Keratinocyte (primary cell): ENCODE measurements around the gene PVALB. TPM values are rescaled to one million over a fixed set of nuclear protein-coding genes. Genes with fewer than 3 reads are reported as not detected.
A peak's percentile ranks its signal among the peaks of the same experiment; 100 is the strongest.

Experiments used
- DNase-seq: peaks from one replicate; pipeline ENCODE4 v3.0.0-alpha.2; 2011; ENCODE audit warnings: low read depth, missing footprints, low spot score
- FAIRE-seq: peaks from 2 replicates; lab custom pipeline; 2011; peaks lifted over from hg19 to GRCh38; lab: Jason Lieb, UNC
- H2AFZ ChIP-seq: 2 replicates; pipeline ENCODE4 v1.6.0; 2012; ENCODE audit warnings: low read length, control low read depth, inconsistent platforms; ENCODE audit not compliant: control insufficient read depth
- H3K27ac ChIP-seq: 2 replicates; pipeline ENCODE4 v1.5.1; 2011; ENCODE audit warnings: low read length; ENCODE audit not compliant: control insufficient read depth, insufficient read depth
- H3K27me3 ChIP-seq: 3 replicates; pipeline ENCODE4 v1.6.0; 2011; ENCODE audit warnings: low read length; ENCODE audit not compliant: control insufficient read depth, insufficient read depth; ENCODE audit errors: extremely low read depth
- H3K36me3 ChIP-seq, 2 experiments: 2 replicates in 1 of 2; 3 replicates in 1 of 2; pipeline ENCODE4 v1.5.1; 2011; ENCODE audit warnings: low read length in 2 of 2, mild to moderate bottlenecking in 1 of 2; ENCODE audit not compliant: control insufficient read depth in 2 of 2, insufficient read depth in 2 of 2; ENCODE audit errors: extremely low read depth in 1 of 2
- H3K4me1 ChIP-seq: 3 replicates; pipeline ENCODE4 v1.5.1; 2011; ENCODE audit warnings: low read length; ENCODE audit not compliant: control insufficient read depth, insufficient read depth; ENCODE audit errors: extremely low read depth
- H3K4me2 ChIP-seq: 3 replicates; pipeline ENCODE4 v1.6.0; 2011; ENCODE audit warnings: low read depth, low read length; ENCODE audit not compliant: control insufficient read depth, insufficient read depth; ENCODE audit errors: extremely low read depth
- H3K4me3 ChIP-seq, 3 experiments: fragments of 200-600 bp in 1 of 3; sonication (generic) in 1 of 3; 2 replicates in 2 of 3; 3 replicates in 1 of 3; pipeline ENCODE4 v1.5.1; 2011 to 2016; ENCODE audit warnings: low read length in 3 of 3, mild to moderate bottlenecking in 3 of 3, control low read depth in 2 of 3, inconsistent platforms in 1 of 3, low read depth in 1 of 3, mixed read lengths in 1 of 3, mixed run types in 1 of 3, moderate library complexity in 1 of 3; ENCODE audit not compliant: control insufficient read depth in 2 of 3, insufficient read depth in 2 of 3; ENCODE audit errors: extremely low read depth in 1 of 3
- H3K79me2 ChIP-seq: 2 replicates; pipeline ENCODE4 v1.6.0; 2012; ENCODE audit warnings: low read length; ENCODE audit not compliant: control insufficient read depth, insufficient read depth
- H3K9ac ChIP-seq: 3 replicates; pipeline ENCODE4 v1.6.0; 2011; ENCODE audit warnings: low read length; ENCODE audit not compliant: control insufficient read depth, insufficient read depth; ENCODE audit errors: extremely low read depth
- H3K9me1 ChIP-seq: 3 replicates; pipeline ENCODE4 v1.6.0; 2011; ENCODE audit warnings: low read length; ENCODE audit not compliant: control insufficient read depth, insufficient read depth; ENCODE audit errors: extremely low read depth
- H3K9me3 ChIP-seq: 2 replicates; pipeline ENCODE4 v1.5.1; 2012; ENCODE audit warnings: low read depth, low read length; ENCODE audit not compliant: control insufficient read depth
- H4K20me1 ChIP-seq: 3 replicates; pipeline ENCODE4 v1.6.0; 2011; ENCODE audit warnings: low read length; ENCODE audit not compliant: control insufficient read depth, insufficient read depth; ENCODE audit errors: extremely low read depth
- CTCF ChIP-seq, 3 experiments: IDR thresholded peaks in 1 of 3; conservative IDR thresholded peaks in 1 of 3; optimal IDR thresholded peaks in 1 of 3; 2 replicates in 2 of 3; 3 replicates in 1 of 3; pipeline versions ENCODE3 to v1.5.1; 2011; ENCODE audit warnings: low read length in 3 of 3, mild to moderate bottlenecking in 3 of 3, moderate library complexity in 2 of 3, control low read depth in 1 of 3, inconsistent platforms in 1 of 3; ENCODE audit not compliant: insufficient read depth in 2 of 3; ENCODE audit errors: extremely low read depth in 1 of 3
- EZH2 ChIP-seq: IDR thresholded peaks from one replicate; pipeline ENCODE4 v1.6.1; 2012; ENCODE audit warnings: inconsistent platforms, mild to moderate bottlenecking, low read length, moderate library complexity
- dilution Hi-C: fragments of 300-500 bp; cut with MboI; formaldehyde crosslinking; loops from one replicate; pipeline ENCODE4 v1.7.0; 2020; ENCODE audit warnings: low sequenced_read_pairs; ENCODE audit not compliant: extremely low pct_ligation_motif_present
- polyA minus RNA-seq, 3 experiments: library from RNA; depleted of rRNA, polyadenylated mRNA; stranded (reverse); fragments of >200 nt; gene quantifications; 1 replicate in 1 of 3; 2 replicates in 1 of 3; 3 replicates in 1 of 3; pipeline ENCODE4 v1.2.3, GENCODE V29; 2011
- polyA plus RNA-seq, 5 experiments: library from polyadenylated mRNA; depleted of rRNA in 3 of 5; stranded (reverse) in 3 of 5; stranded (forward) in 1 of 5; unstranded in 1 of 5; fragments of >200 nt; gene quantifications; 1 replicate in 1 of 5; 2 replicates in 3 of 5; 3 replicates in 1 of 5; pipeline versions ENCODE4 v1.2.1 to v1.2.3, GENCODE V29; 2011 to 2012; ENCODE audit warnings: missing spikeins in 2 of 5, low read depth in 1 of 5, low replicate concordance in 1 of 5

PVALB gene
- polyA plus RNA-seq = not detected in 3 replicates
- polyA plus RNA-seq (2011; ENCODE audit: low read depth) = not detected
- not detected in 2 replicates for polyA plus RNA-seq (2011; cell fraction: cytosol; rRNA removed)
- polyA plus RNA-seq (2011; cell fraction: nucleus; rRNA removed) = not detected in 2 replicates
- polyA plus RNA-seq (2012; ENCODE audit: low replicate concordance) = not detected in 2 replicates
- not detected in 3 replicates for polyA minus RNA-seq
- polyA minus RNA-seq (2011; cell fraction: cytosol; rRNA and poly(A)+ RNA removed) = not detected
- not detected in 2 replicates for polyA minus RNA-seq (2011; cell fraction: nucleus; rRNA and poly(A)+ RNA removed)

GRCh38 chr22:36816636-36817524 is at the start of gene PVALB:
Gene PVALB, minus strand, starts transcription at chr22:36817035. Its CDS starts 30 bp downstream, at chr22:36817005.
- no peaks in the 10 kb centered on the region for H3K9me1 ChIP-seq
- H3K36me3 ChIP-seq = no peaks in the 10 kb centered on the region
- no peaks in the 10 kb centered on the region for H3K9me3 ChIP-seq
- no peak within 1 kb of the TSS for H3K27ac ChIP-seq
- H3K4me2 ChIP-seq = no peak within 1 kb of the TSS
- H3K9ac ChIP-seq = no peak within 1 kb of the TSS
- DNase-seq (no peak), FAIRE-seq (no peak)
- TF ChIP-seq CTCF (optimal IDR thresholded peaks at IDR 0.05 in 1 of 3, IDR thresholded peaks at IDR 0.05 in 1 of 3, conservative IDR thresholded peaks at IDR 0.05 in 1 of 3; ENCODE audit: extremely low read depth in 1 of 3, insufficient read depth in 2 of 3, low read length in 3 of 3) (no peak), EZH2 (peak; percentile 85)
- no peaks in the 10 kb centered on the region for H4K20me1 ChIP-seq
- no peaks in the 10 kb centered on the region for H3K79me2 ChIP-seq
- H2AFZ ChIP-seq = no peak within 1 kb of the TSS
- no peak within 1 kb of the TSS for H3K4me3 ChIP-seq
- H3K4me1 ChIP-seq = no peaks in the 10 kb centered on the region
- dilution Hi-C loops = no loop called here
- H3K27me3 ChIP-seq = peaks cover 73% of the 10 kb centered on the region

DNA sequence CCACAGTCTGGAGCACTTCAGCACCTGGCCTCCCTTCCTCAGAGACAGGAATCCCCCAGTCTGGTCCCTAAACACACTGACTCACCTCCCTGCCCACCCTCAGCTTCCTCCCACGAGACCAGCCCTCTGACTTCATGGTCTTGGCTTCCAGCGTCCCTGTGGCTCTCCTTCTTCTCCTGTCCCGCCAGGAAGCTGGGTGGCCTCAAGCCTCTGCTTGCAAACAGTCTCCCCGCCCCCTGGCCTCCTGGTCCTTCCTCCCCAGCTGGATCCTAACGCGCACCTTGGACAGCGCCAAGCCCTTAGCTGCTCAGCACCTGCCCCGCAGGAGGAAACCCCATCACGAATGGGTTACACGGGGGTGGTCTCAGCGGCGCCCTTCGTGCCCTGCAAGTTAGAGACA is 48.5 kb upstream of the PVALB start:
- H3K4me2 ChIP-seq = no peak overlapping the region
- no peaks in the 10 kb centered on the region for H4K20me1 ChIP-seq
- no peak for DNase-seq
- no peaks in the 10 kb centered on the region for H3K9me3 ChIP-seq
- H2AFZ ChIP-seq = no peak overlapping the region
- peaks cover 2% of the 10 kb centered on the region for H3K9me1 ChIP-seq
- no peak for TF ChIP-seq CTCF (optimal IDR thresholded peaks at IDR 0.05 in 1 of 3, IDR thresholded peaks at IDR 0.05 in 1 of 3, conservative IDR thresholded peaks at IDR 0.05 in 1 of 3; ENCODE audit: extremely low read depth in 1 of 3, insufficient read depth in 2 of 3, low read length in 3 of 3)
- no peaks in the 10 kb centered on the region for H3K36me3 ChIP-seq
- H3K27ac ChIP-seq = no peak overlapping the region
- dilution Hi-C loops = no loop called here
- H3K4me3 ChIP-seq = no peak overlapping the region
- FAIRE-seq = no peak
- H3K9ac ChIP-seq = no peak overlapping the region
- H3K79me2 ChIP-seq = no peaks in the 10 kb centered on the region
- H3K27me3 ChIP-seq = no peaks in the 10 kb centered on the region
- H3K4me1 ChIP-seq = peaks cover 11% of the 10 kb centered on the region
